DOHH2 (cell line): ENCODE data around the gene CPNE9.

Experiments
- H3F3A ChIP-seq: fragments of 200-600 bp; sonication (generic), shearing (Covaris generic); 2 replicates; pipeline ENCODE4 v1.6.0; 2016; ENCODE audit warnings: antibody characterized with exemption, mild to moderate bottlenecking; ENCODE audit not compliant: control insufficient read depth, insufficient read depth
- H3K27ac ChIP-seq: fragments of 200-600 bp; sonication (generic); 2 replicates; pipeline ENCODE4 v1.5.1; 2014; ENCODE audit warnings: low read depth, mild to moderate bottlenecking, low read length, moderate library complexity
- H3K27me3 ChIP-seq: fragments of 200-600 bp; sonication (generic); 2 replicates; pipeline ENCODE4 v1.6.1; 2014; ENCODE audit warnings: mild to moderate bottlenecking, low read length, mixed read lengths; ENCODE audit not compliant: control insufficient read depth
- H3K36me3 ChIP-seq: fragments of 200-600 bp; sonication (generic); 2 replicates; pipeline ENCODE4 v1.6.1; 2014; ENCODE audit warnings: mild to moderate bottlenecking, low read length, moderate library complexity, mixed read lengths; ENCODE audit not compliant: control insufficient read depth
- H3K4me1 ChIP-seq: fragments of 200-600 bp; sonication (generic); 2 replicates; pipeline ENCODE4 v1.6.1; 2014; ENCODE audit warnings: mild to moderate bottlenecking, low read length, mixed read lengths; ENCODE audit not compliant: control insufficient read depth
- H3K4me2 ChIP-seq: fragments of 200-600 bp; sonication (generic); 2 replicates; pipeline ENCODE4 v1.6.0; 2014; ENCODE audit warnings: mild to moderate bottlenecking, low read length, moderate library complexity
- H3K4me3 ChIP-seq: fragments of 200-600 bp; sonication (generic); 2 replicates; pipeline ENCODE4 v1.5.1; 2014; ENCODE audit warnings: mild to moderate bottlenecking, low read length, mixed read lengths
- H3K79me2 ChIP-seq: fragments of 200-600 bp; sonication (generic); 2 replicates; pipeline ENCODE4 v1.6.1; 2014; ENCODE audit warnings: mild to moderate bottlenecking, low read length, mixed read lengths; ENCODE audit not compliant: control insufficient read depth
- H3K9me2 ChIP-seq: fragments of 200-600 bp; sonication (generic); replicated peaks from 2 replicates; pipeline ENCODE4 v1.6.1; 2014; ENCODE audit warnings: mild to moderate bottlenecking, low read length, mixed read lengths; ENCODE audit not compliant: control insufficient read depth
- H3K9me3 ChIP-seq: fragments of 200-600 bp; sonication (generic); 2 replicates; pipeline ENCODE4 v1.6.1; 2014; ENCODE audit warnings: antibody characterized with exemption, low read length, mixed read lengths; ENCODE audit not compliant: control insufficient read depth, insufficient read depth
- H4K20me1 ChIP-seq: fragments of 200-600 bp; sonication (generic); 2 replicates; pipeline ENCODE4 v1.6.0; 2014; ENCODE audit warnings: low read depth, mild to moderate bottlenecking, antibody characterized with exemption, low read length, moderate library complexity; ENCODE audit not compliant: control insufficient read depth, insufficient read depth
- EZH2phosphoT487 ChIP-seq: fragments of 200-600 bp; sonication (generic); IDR thresholded peaks from 2 replicates; pipeline ENCODE4 v1.6.1; 2017; ENCODE audit warnings: borderline replicate concordance, mild to moderate bottlenecking, antibody characterized with exemption, low read length, moderate library complexity, mixed read lengths
- TF ChIP-seq, protein P1 (sequence below): fragments of 200-600 bp; sonication (generic); IDR thresholded peaks from one replicate; pipeline ENCODE4 v1.5.1; 2014; ENCODE audit warnings: antibody characterized with exemption, mild to moderate bottlenecking, low read depth, low read length; ENCODE audit not compliant: poor library complexity, severe bottlenecking

Gene CPNE9

GRCh38 chr3:9765865-9766264, 62.2 kb downstream of the CPNE9 start:
- H3K9me2 ChIP-seq: no peaks in the 10 kb centered on the region
- no peak overlapping the region for H3K4me3 ChIP-seq
- no peak overlapping the region for H3K4me2 ChIP-seq
- H4K20me1 ChIP-seq: no peaks in the 10 kb centered on the region
- H3K27me3 ChIP-seq: peaks cover 11% of the 10 kb centered on the region
- H3K36me3 ChIP-seq: no peaks in the 10 kb centered on the region
- H3K4me1 ChIP-seq: peaks cover 27% of the 10 kb centered on the region
- H3F3A ChIP-seq: no peaks in the 10 kb centered on the region; the same call in 1 of the 2 replicates
- no peak overlapping the region for H3K27ac ChIP-seq
- H3K79me2 ChIP-seq: no peaks in the 10 kb centered on the region
- TF ChIP-seq EZH2phosphoT487: no peak
- TF ChIP-seq, protein P1, sequence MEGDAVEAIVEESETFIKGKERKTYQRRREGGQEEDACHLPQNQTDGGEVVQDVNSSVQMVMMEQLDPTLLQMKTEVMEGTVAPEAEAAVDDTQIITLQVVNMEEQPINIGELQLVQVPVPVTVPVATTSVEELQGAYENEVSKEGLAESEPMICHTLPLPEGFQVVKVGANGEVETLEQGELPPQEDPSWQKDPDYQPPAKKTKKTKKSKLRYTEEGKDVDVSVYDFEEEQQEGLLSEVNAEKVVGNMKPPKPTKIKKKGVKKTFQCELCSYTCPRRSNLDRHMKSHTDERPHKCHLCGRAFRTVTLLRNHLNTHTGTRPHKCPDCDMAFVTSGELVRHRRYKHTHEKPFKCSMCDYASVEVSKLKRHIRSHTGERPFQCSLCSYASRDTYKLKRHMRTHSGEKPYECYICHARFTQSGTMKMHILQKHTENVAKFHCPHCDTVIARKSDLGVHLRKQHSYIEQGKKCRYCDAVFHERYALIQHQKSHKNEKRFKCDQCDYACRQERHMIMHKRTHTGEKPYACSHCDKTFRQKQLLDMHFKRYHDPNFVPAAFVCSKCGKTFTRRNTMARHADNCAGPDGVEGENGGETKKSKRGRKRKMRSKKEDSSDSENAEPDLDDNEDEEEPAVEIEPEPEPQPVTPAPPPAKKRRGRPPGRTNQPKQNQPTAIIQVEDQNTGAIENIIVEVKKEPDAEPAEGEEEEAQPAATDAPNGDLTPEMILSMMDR: no peak
- no peaks in the 10 kb centered on the region for H3K9me3 ChIP-seq

GRCh38 chr3:9767418-9767817, 63.8 kb downstream of the CPNE9 start:
- TF ChIP-seq, protein P1: no peak
- TF ChIP-seq EZH2phosphoT487: no peak
- Histone ChIP-seq H3K79me2 (no peaks in the 10 kb centered on the region), H3K27ac (no peak overlapping the region), H3K27me3 (peaks cover 11% of the 10 kb centered on the region), H3K4me1 (peaks cover 27% of the 10 kb centered on the region), H4K20me1 (no peaks in the 10 kb centered on the region), H3F3A (no peaks in the 10 kb centered on the region), H3K36me3 (no peaks in the 10 kb centered on the region), H3K4me2 (no peak overlapping the region), H3K9me3 (no peaks in the 10 kb centered on the region), H3K4me3 (no peak overlapping the region), H3K9me2 (no peaks in the 10 kb centered on the region)

DNA sequence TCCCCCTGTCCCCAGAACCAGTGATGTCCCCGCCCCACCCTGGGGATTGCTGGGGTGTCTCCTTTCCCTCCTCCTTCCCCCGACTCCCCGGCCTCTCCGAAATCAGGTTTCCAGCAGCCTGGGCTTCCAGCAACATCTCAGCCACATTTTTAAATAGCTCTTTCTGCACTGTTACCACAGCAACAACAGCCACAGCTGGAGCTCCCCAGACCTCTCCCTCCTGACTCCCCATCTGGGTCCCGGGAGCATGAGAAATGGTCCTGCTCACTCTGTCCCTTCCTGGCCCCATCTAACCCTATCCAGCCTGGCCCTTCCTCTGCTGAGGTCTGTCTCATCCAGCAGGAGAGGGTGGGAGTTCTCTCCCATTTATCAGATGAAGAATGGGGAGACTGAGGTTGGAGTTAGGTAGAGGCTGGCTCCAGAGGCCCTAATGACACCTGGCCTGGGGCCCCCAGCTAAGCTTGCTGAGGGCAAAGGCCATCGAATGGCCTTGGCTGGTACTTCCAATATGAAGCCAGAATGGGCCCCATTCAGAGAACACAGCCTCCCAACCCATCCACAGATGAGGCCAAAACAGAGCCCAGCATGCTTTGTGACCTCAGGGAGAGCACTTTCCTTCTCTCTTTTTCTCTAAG, 64.6 kb downstream of the CPNE9 start:
- peaks cover 11% of the 10 kb centered on the region for H3K27me3 ChIP-seq
- H3K9me2 ChIP-seq: no peaks in the 10 kb centered on the region
- no peak for TF ChIP-seq EZH2phosphoT487
- TF ChIP-seq, protein P1: no peak
- H3K9me3 ChIP-seq: no peaks in the 10 kb centered on the region
- no peak overlapping the region for H3K27ac ChIP-seq
- no peaks in the 10 kb centered on the region for H3K36me3 ChIP-seq
- H3K4me1 ChIP-seq: peaks cover 27% of the 10 kb centered on the region
- H3F3A ChIP-seq: no peaks in the 10 kb centered on the region
- H3K4me3 ChIP-seq: no peak overlapping the region; the same call in 1 of the 2 replicates
- peak overlapping the region; percentile 70; the same call in 1 of the 2 replicates for H3K4me2 ChIP-seq
- H4K20me1 ChIP-seq: no peaks in the 10 kb centered on the region
- no peaks in the 10 kb centered on the region for H3K79me2 ChIP-seq
